ENCODE results near the gene TP53I11.

The TP53I11 gene

GRCh38 chr11:44911029-44911814 lies 39.5 kb downstream of the TP53I11 start:
- DNase-seq, result peak; percentile 67

GRCh38 chr11:44910591-44910990 lies 40.1 kb downstream of the TP53I11 start:
- DNase-seq, result no peak

DNA sequence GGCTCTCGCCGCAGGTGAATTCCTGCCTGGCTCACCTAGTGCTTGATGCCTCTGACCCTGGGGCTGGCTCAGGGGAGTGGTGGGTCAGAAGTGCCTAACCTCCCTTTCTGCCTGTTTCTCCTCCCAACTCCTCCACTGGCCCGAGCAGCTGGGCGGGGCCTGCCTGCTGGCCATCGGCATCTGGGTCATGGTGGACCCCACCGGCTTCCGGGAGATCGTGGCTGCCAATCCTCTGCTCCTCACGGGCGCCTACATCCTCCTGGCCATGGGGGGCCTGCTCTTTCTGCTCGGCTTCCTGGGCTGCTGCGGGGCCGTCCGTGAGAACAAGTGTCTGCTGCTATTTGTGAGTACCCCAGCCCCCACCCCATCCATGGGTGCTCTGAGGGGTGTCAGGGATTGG lies 41.1 kb downstream of the TP53I11 start:
- no peak for DNase-seq

DNA sequence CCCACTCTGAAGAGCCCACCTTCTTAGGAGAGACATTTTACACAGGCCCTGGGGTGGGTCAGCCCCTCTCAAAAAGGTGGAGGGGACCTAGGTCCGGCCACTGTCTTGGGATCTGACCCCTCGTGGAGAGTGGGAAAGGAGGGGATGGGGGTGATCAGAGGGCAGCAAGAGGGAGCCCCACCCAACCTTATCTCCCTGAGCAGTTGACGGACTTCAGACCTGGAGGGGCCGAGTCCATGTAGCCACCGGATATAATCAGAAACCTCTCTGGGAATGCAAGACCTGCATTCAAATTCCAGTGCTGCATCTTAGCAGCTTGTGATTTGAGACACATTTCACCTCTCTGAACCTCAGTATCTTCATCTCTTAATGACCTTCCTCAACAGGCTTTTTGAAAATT lies 44.0 kb downstream of the TP53I11 start:
- DNase-seq, result no peak

GRCh38 chr11:44905131-44905866 lies 45.4 kb downstream of the TP53I11 start:
- DNase-seq, result no peak

GRCh38 chr11:44904261-44905020 lies 46.2 kb downstream of the TP53I11 start:
- DNase-seq, result no peak

DNA sequence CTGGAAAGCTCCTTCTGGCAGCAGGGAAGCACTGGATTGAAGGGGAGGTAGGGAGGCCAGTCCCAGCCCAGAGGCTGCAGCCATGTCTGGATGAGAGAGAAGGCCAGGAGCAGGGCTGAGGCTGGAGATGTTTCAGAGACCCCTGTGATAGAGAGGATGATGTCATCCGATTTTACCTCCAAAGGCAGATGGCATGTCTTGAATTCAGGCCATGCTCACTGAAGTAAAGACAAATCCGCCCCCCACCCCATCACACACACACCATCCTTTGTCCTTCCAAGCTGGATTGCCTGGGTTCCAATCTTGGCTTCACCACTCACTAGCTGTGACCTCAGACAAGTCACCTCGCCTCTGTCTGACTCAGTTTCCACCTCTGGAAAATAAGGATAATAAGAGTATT lies 47.2 kb downstream of the TP53I11 start:
- DNase-seq, result no peak

DNA sequence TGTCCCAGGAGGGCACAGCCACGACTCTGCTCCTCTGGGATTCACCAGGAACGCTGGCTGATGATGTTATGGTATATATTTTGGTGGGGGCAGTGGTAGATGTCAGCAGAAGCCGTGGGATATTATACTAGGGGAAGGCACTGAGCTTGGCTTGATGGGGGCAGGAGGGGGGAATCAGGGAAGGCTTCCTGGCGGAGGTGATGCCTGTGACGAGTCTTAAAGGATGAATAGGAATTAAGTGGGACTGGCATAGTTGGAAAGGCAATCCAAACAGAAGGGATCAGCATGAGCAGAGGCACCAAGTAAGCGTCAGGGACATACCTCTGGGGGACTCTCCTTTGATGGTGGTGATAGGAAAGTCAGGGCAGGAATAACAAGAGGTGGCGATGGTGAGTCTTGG lies 47.6 kb downstream of the TP53I11 start:
- no peak for DNase-seq

DNA sequence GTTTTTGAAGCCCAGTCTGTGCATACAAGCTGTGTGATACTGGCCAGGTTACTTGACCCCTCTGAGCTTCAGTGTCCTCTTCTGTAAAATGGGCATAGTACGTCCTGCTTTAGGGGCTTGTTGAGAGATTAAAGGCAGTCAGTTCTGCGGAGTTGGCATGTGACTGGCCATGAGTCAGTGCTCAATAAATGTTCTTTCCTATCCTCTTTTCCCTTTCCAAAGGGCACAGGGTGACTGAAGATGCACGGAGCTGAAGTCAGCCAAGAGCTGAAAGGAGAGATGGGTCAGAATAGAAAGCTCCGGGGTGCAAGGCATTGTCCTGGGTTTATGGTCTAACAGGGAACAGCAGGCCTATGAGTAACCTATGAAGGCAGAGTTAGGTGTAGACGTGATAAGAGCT lies 48.9 kb downstream of the TP53I11 start:
- DNase-seq, result no peak

DNA sequence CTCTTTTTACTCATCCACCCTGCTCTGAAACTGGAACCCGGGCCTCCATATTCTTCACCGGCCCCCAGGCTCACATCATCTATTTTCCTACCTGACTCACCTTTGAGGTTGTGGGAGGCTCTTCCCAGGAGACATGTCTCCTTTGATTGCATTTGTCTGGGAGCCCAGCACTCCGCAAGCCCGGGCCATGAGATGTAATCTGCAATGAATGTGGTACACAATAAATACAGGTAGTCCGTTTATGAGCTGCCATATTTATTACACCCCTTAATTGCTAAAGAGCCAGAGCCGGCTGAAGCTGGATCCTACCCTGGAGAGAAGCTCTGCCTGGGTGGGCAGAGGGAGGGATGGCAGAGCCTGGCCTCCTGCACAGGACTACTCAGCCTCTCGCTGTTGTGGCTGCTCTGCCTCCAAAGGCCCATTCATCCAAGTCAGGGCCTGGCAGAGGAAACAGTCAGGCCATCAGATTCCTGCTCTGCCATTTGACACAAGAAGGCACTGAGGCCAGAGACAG lies 49.5 kb downstream of the TP53I11 start:
- no peak for DNase-seq

DNA sequence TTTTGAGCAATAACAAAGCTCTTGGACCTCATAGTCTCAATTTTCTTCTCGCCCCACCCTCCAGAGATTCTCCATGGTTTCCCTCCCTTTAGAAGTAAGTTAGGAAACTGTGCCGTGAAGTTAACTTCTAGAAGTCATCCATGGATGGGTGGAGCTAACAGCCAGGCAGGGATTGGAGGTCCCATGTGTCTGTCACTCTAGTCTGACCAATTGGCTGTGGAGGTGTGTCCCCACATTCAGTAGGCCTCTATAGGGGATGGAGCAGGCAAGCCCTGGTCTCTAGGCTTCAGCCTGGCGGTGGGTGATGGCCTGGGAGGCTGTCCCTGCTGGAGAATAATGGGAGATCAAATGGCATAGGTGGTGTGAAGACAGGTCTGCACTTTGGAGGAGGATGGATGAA lies 50.7 kb downstream of the TP53I11 start:
- DNase-seq, result peak; percentile 54

DNA sequence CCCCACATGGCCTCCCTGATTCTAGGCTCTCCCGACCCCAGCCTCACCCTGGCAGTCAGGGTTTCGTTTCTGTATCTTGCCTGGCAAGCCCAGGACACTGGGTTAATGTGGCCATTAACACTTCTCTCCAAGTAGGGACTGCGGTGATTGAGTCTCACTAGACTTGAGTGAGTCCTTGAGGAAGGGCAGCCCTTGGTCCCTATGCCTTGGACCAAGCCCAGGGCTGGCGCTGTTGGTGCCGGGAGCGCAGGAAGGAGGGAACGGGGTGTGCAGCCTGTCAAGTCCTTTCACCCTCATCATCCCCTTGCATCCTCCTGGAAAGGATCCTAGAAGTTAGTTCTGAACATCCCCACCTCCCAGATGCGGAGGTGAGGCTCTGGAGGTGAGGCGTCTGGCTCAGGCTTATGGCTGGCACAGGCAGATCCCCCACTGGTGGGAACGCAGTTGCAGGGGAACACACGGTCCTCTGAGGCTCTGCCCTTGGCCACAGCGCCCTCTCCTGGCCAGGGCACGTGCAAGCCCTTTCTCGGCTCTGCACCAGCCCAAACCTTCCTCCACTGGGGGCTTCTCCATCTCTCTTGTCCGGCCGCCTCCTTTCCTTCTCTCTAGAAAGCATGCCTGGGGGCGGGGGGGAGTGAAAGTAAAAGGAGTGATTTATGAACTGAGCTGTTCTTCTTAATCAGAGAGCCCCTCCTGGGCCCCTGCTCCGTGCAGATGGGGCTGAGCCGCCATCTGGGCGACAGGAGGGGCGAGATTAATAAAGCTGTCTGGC lies 56.7 kb downstream of the TP53I11 start:
- DNase-seq, result peak; percentile 46

DNA sequence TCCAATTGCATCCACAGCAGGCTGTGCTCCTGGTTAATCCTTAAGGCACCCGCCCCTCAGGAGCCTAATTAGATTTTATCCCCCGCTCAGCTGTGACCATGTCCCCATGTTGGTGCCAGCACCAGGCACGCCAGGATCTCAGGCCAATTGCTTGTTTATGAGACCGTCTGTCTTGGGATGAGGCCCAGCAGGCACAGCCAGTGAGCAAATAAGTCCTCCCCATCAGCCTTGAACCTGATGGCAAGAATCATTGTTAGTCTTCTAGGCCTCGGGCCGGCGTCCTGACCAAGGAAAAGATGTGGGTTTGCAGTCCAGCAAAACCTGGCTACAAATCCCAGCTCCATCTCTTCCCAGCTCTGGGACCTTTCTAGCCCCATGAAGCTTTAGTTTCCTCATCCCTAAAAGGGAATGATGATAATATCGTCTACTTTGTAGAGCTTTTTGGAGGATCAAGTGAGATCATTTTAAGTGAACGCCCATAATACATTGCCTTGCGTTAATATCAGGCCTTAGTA lies 57.3 kb downstream of the TP53I11 start:
- DNase-seq, result no peak

- DNase-seq, result no peak
These were observed 57.8 kb downstream of the TP53I11 start for GRCh38 chr11:44892843-44893242.

GRCh38 chr11:44889266-44889665 lies 61.4 kb downstream of the TP53I11 start:
- DNase-seq, result no peak

- no peak for DNase-seq
These were observed 63.0 kb downstream of the TP53I11 start for GRCh38 chr11:44887636-44888035.

DNA sequence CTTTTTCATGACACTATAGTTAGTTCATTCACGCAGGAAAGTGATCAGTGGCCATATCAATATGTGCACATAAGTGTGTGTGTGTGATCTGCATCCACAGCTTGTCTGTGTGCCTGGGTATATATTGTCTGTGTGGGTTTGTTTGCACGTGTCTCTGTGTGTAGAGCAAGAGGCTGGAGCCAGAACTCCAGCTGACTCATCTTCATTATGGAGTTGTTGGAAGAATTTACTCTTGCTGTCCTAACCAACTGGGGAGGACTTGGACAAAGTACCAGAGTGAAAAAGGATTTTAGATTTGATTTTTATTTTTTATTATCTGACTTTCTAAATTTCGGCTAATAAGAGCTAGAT lies 63.9 kb downstream of the TP53I11 start:
- peak; percentile 20 for DNase-seq

- no peak for DNase-seq
These were observed 64.5 kb downstream of the TP53I11 start for GRCh38 chr11:44885919-44886789.

DNA sequence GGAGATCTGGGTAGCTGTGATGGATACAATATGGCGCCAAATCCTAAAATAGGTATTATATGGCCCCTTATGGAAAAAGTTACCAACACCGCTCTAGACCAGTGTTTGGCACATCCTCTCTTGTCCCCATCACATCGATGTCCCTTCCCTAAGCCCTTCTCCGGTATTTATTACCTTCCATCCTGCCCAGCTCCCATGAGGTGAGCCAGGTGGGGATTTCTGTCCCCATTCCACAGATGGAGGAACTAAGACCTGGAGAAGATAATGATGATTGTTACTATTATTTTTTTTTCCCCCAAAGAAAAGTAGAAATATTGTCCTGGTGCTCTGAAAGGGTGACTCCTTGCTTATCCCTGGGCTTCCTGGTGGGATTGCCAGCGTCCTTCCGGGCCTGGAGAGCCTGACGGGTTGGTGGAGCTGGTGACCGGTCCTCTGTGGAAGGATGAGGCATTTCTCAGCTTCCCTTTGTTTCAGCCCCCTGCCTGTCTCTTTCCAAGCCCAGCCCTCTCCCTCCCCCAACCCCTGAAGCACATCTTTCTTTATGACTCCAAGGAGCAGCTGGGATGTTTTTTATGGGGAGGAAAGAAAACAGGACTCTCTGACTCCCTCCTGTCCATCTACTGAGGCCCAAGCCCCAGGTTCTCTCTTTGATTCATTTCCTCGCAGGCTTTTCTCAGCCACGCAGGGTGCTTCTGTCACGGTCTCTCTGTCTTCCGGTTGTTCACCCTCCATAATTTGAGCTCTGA lies 65.4 kb downstream of the TP53I11 start:
- DNase-seq, result no peak

DNA sequence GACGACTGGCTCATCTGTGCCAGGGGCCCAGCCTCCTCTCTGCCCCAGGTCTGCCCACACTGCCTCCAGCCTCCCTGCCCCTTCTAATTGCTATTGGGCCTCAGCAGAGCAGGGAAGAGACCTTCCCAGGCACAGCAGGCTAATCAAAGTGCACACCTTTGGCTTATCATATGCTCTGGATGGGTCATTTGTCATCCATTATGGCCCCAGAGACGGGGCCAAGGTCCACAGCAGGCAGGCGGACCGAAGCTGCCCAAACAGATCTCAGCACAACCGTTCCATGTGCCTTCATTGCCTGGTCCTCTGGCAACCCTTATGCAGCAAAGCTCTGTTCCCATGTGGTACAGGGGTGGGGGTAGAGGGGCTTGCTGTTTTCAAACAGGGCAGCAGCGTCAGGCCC lies 66.6 kb downstream of the TP53I11 start:
- no peak for DNase-seq

- DNase-seq, result no peak
These were observed 67.4 kb downstream of the TP53I11 start for GRCh38 chr11:44883277-44883676.
